AG04450 (cell line): ENCODE measurements around the gene MPIG6B. TPM values are rescaled to one million over a fixed set of nuclear protein-coding genes. Genes with fewer than 3 reads are reported as not detected.

ENCODE experiments used
- CTCF ChIA-PET: fragments of 300-600, 350-600 bp; formaldehyde crosslinking; extraction: SDS; loops from one replicate; lab custom pipeline; 2022; ENCODE audit warnings: antibody characterized with exemption, inconsistent platforms; lab: Charles Lee
- POLR2A ChIA-PET: fragments of 350-600 bp; formaldehyde crosslinking; extraction: SDS; loops from one replicate; lab custom pipeline; 2021; ENCODE audit warnings: antibody characterized with exemption, inconsistent platforms; lab: Yijun Ruan, JAX
- DNase-seq: peaks from one replicate; pipeline ENCODE4 v3.0.0-alpha.2; 2011; ENCODE audit warnings: low read depth, low spot score
- H3K27ac ChIP-seq: one replicate; pipeline ENCODE4 v1.5.1; 2012; ENCODE audit warnings: low read depth, low read length, control low read depth
- H3K27me3 ChIP-seq: one replicate; pipeline ENCODE4 v1.6.0; 2012; ENCODE audit warnings: low read length; ENCODE audit not compliant: control insufficient read depth, insufficient read depth
- H3K4me3 ChIP-seq: 2 replicates; pipeline ENCODE4 v1.5.1; 2011; ENCODE audit warnings: mild to moderate bottlenecking, low read depth, low read length, control low read depth
- H3K9me3 ChIP-seq: 2 replicates; pipeline ENCODE4 v1.5.1; 2012; ENCODE audit warnings: low read length; ENCODE audit not compliant: control insufficient read depth, insufficient read depth
- CTCF ChIP-seq: IDR thresholded peaks from 2 replicates; pipeline ENCODE4 v1.5.1; 2011; ENCODE audit warnings: low read depth, low read length, control low read depth, inconsistent platforms
- polyA plus RNA-seq: library from polyadenylated mRNA; depleted of rRNA; stranded (reverse); fragments of >200 nt; gene quantifications from 2 replicates; pipeline ENCODE4 v1.2.3, GENCODE V29; 2011

The MPIG6B gene
- polyA plus RNA-seq, 1 experiment: not detected

- Histone ChIP-seq H3K27me3 (no peaks in the 10 kb centered on the region), H3K4me3 (no peak overlapping the region), H3K9me3 (no peaks in the 10 kb centered on the region; the same call in 1 of the 2 replicates), H3K27ac (no peak overlapping the region)
- CTCF ChIA-PET: interaction anchor here (0.7 to 2.3 kb wide), 26 partner anchors 9 to 89 kb away, joined by 3 to 20 read pairs (median 4); partner anchors contain the start of genes ABHD16A, HSPA1B, LSM2 and LY6G5C
- POLR2A ChIA-PET: interaction anchor here (1.4 kb wide), 1 partner anchor 57 kb away, joined by 3 read pairs; the partner anchor contains the start of gene HSPA1B
- peak; percentile 69 for TF ChIP-seq CTCF
- DNase-seq: no peak
These were observed 46.7 kb downstream of the MPIG6B start for GRCh38 chr6:31769684-31770371.

GRCh38 chr6:31770860-31771259 is 47.7 kb downstream of the MPIG6B start:
- Histone ChIP-seq H3K27me3 (no peaks in the 10 kb centered on the region), H3K9me3 (no peaks in the 10 kb centered on the region; the same call in 1 of the 2 replicates), H3K4me3 (no peak overlapping the region), H3K27ac (no peak overlapping the region)
- POLR2A ChIA-PET: interaction anchor here (0.7 to 1.0 kb wide), 2 partner anchors 43 to 59 kb away, joined by 4 to 7 read pairs; no protein-coding TSS in a partner anchor
- no peak for TF ChIP-seq CTCF
- DNase-seq: no peak
- CTCF ChIA-PET: interaction anchor here (0.9 to 2.3 kb wide), 7 partner anchors 19 to 90 kb away, joined by 3 to 20 read pairs (median 7); partner anchors contain the start of genes LSM2 and LY6G5C

- Histone ChIP-seq H3K4me3 (no peak overlapping the region), H3K27ac (no peak overlapping the region), H3K9me3 (no peaks in the 10 kb centered on the region), H3K27me3 (no peaks in the 10 kb centered on the region)
- POLR2A ChIA-PET: interaction anchor here (0.7 to 1.0 kb wide), 2 partner anchors 55 to 58 kb away, joined by 4 to 7 read pairs; partner anchors contain the start of gene HSPA1B
- no peak for DNase-seq
- CTCF ChIA-PET: interaction anchor here (0.6 to 1.9 kb wide), 4 partner anchors 18 to 58 kb away, joined by 3 to 7 read pairs (median 5); no protein-coding TSS in a partner anchor
- no peak for TF ChIP-seq CTCF
These were observed 48.8 kb downstream of the MPIG6B start for GRCh38 chr6:31771992-31772358.

GRCh38 chr6:31775184-31775583 is 52.0 kb downstream of the MPIG6B start:
- TF ChIP-seq CTCF: no peak
- no peak for DNase-seq
- Histone ChIP-seq H3K27ac (no peak overlapping the region), H3K4me3 (no peak overlapping the region), H3K9me3 (no peaks in the 10 kb centered on the region), H3K27me3 (no peaks in the 10 kb centered on the region)
- CTCF ChIA-PET: interaction anchor here (0.6 to 1.3 kb wide), 2 partner anchors 16 to 37 kb away, joined by 3 to 4 read pairs; no protein-coding TSS in a partner anchor
- POLR2A ChIA-PET: interaction anchor here (1.2 kb wide), 1 partner anchor 52 kb away, joined by 3 read pairs; the partner anchor contains the start of gene HSPA1B
